DMS53 treated with DMSO at 0.1 percent for 48 hours (cell line): ENCODE results near the gene SETBP1.
"Not testable (repeated sequence)": the region's sequence is repeated elsewhere in the genome, so short reads cannot be mapped to it uniquely, and the experiment has no call there.

ENCODE experiments used
- DNase-seq: peaks from one replicate; lab custom pipeline; 2025; ENCODE audit not compliant: unreplicated experiment; lab: John Stamatoyannopoulos, UW

The SETBP1 gene

GRCh38 chr18:44702594-44702993, 21.9 kb downstream of the SETBP1 start:
- no peak for DNase-seq

- DNase-seq: no peak
These were observed 23.6 kb downstream of the SETBP1 start for GRCh38 chr18:44704135-44704789.

- DNase-seq: no peak
These were observed 24.5 kb downstream of the SETBP1 start for GRCh38 chr18:44705075-44705675.

- no peak for DNase-seq
These were observed 27.9 kb downstream of the SETBP1 start for GRCh38 chr18:44708451-44709083.

GRCh38 chr18:44709307-44710126, 28.8 kb downstream of the SETBP1 start:
- no peak for DNase-seq

- no peak for DNase-seq
These were observed 30.2 kb downstream of the SETBP1 start for GRCh38 chr18:44710931-44711330.

- DNase-seq: no peak
These were observed 31.3 kb downstream of the SETBP1 start for GRCh38 chr18:44712025-44712424.

GRCh38 chr18:44713435-44713834, 32.7 kb downstream of the SETBP1 start:
- DNase-seq: no peak

GRCh38 chr18:44714376-44714775, 33.7 kb downstream of the SETBP1 start:
- no peak for DNase-seq

- no peak for DNase-seq
These were observed 34.6 kb downstream of the SETBP1 start for GRCh38 chr18:44715245-44715644.

GRCh38 chr18:44715842-44716241, 35.2 kb downstream of the SETBP1 start:
- DNase-seq: no peak

- no peak for DNase-seq
These were observed 36.0 kb downstream of the SETBP1 start for GRCh38 chr18:44716697-44717163.

GRCh38 chr18:44719519-44720060, 38.9 kb downstream of the SETBP1 start:
- no peak for DNase-seq

GRCh38 chr18:44721748-44722147, 41.1 kb downstream of the SETBP1 start:
- not testable (repeated sequence) for DNase-seq

- no peak for DNase-seq
These were observed 42.7 kb downstream of the SETBP1 start for GRCh38 chr18:44723411-44723810.

- DNase-seq: no peak
These were observed 43.6 kb downstream of the SETBP1 start for GRCh38 chr18:44724105-44724778.

- peak; percentile 8 for DNase-seq
These were observed 44.8 kb downstream of the SETBP1 start for GRCh38 chr18:44725300-44726058.

- no peak for DNase-seq
These were observed 45.4 kb downstream of the SETBP1 start for GRCh38 chr18:44726059-44726421.

GRCh38 chr18:44727291-44727690, 46.6 kb downstream of the SETBP1 start:
- no peak for DNase-seq

- DNase-seq: no peak
These were observed 49.0 kb downstream of the SETBP1 start for GRCh38 chr18:44729631-44730101.
